ENCODE results near the gene STK10.

- TF ChIP-seq EZH2phosphoT487 (IDR thresholded peaks at IDR 0.05; ENCODE audit: borderline replicate concordance, low read length) (no peak), CTCF (conservative IDR thresholded peaks at IDR 0.05; ENCODE audit: low read depth, low read length) (no peak)
These were observed 29.0 kb downstream of the STK10 start for GRCh38 chr5:172159016-172159415.

Data from PC-3 (cell line).